Heart right ventricle (tissue), 16 donors: ENCODE data around the gene CHD6. TPM values are rescaled to one million over a fixed set of nuclear protein-coding genes. Genes with fewer than 3 reads are reported as not detected.

Experiments used
- ATAC-seq, 8 donors: fragments of 200-7000 bp; cut with Tn5 transposase; one replicate each; pipeline ENCODE4 v1.9.1; 2020; ENCODE audit warnings: mild to moderate bottlenecking in 8 of 8, moderate library complexity in 8 of 8, moderate number of reproducible peaks in 1 of 8
- DNase-seq, 2 donors: peaks; one replicate each; pipeline ENCODE4 v3.0.0-alpha.2; 2020
- H3K27ac ChIP-seq, 10 donors: fragments of 200-600 bp; sonication (generic) in 2 of 10; one replicate each; pipeline versions ENCODE4 v1.5.0 to v1.8.0; 2020 to 2022; ENCODE audit warnings: mild to moderate bottlenecking in 3 of 10
- H3K27me3 ChIP-seq, 7 donors: fragments of 200-600 bp; one replicate each; pipeline ENCODE4 v1.8.0; 2021 to 2022; ENCODE audit warnings: mild to moderate bottlenecking in 2 of 7
- H3K36me3 ChIP-seq, 9 donors: fragments of 200-600 bp; sonication (generic) in 1 of 9; one replicate each; pipeline versions ENCODE4 v1.5.0 to v1.8.0; 2020 to 2022; ENCODE audit warnings: mild to moderate bottlenecking in 2 of 9
- H3K4me1 ChIP-seq, 9 donors: fragments of 200-600 bp; sonication (generic) in 1 of 9; one replicate each; pipeline versions ENCODE4 v1.5.0 to v1.8.0; 2020 to 2022; ENCODE audit warnings: mild to moderate bottlenecking in 4 of 9
- H3K4me3 ChIP-seq, 10 donors: fragments of 200-600 bp; sonication (generic) in 2 of 10; one replicate each; pipeline versions ENCODE4 v1.5.0 to v1.8.0; 2020 to 2022; ENCODE audit warnings: mild to moderate bottlenecking in 7 of 10, moderate library complexity in 2 of 10
- H3K9me3 ChIP-seq, 11 donors: fragments of 200-600 bp in 10 of 11; sonication (generic) in 2 of 11; one replicate each; pipeline versions ENCODE4 v1.5.0 to v1.8.0; 2013 to 2022; ENCODE audit warnings: mild to moderate bottlenecking in 2 of 11, control low read depth in 1 of 11, moderate library complexity in 1 of 11
- WGBS, 2 donors: extraction: QIAGEN DNeasy Blood & Tissue Kit; methylation state at CpG; one replicate each; pipeline ENCODE4 v1.1.7; 2013; ENCODE audit warnings: inconsistent platforms in 1 of 2; 5-methylcytosine and 5-hydroxymethylcytosine counted together
- intact Hi-C, 10 donors: fragments of 100-400 bp; cut with DNase I; formaldehyde crosslinking; loops; one replicate each; pipeline versions ENCODE4 v1.11.1 to v1.14.2; 2022
- polyA plus RNA-seq, 2 donors: library from polyadenylated mRNA; stranded (reverse); fragments of 200-250 nt; gene quantifications; one replicate each; pipeline ENCODE4 v1.2.3, GENCODE V29; 2013
- total RNA-seq, 10 donors: library from RNA; stranded (reverse); fragmentation: NEBNext Ultra II Directional in 3 of 10; extraction: Animal tissue kit (Norgen Biotek cat#: 25700) in 3 of 10; gene quantifications; one replicate each; pipeline versions ENCODE4 v1.2.1 to v1.2.4, GENCODE V29; 2021 to 2023
- TF ChIP-seq, protein P1 (sequence below), 9 donors: fragments of 200-600 bp; sonication (generic) in 2 of 9; IDR thresholded peaks; one replicate each; pipeline versions ENCODE4 v1.5.0 to v1.8.0; 2021 to 2022; ENCODE audit warnings: antibody characterized with exemption in 9 of 9, mild to moderate bottlenecking in 5 of 9, moderate library complexity in 1 of 9
- donor health status: Arrhythmogenic right ventricular cardiomyopathy.
- donor health status: ischemic (EF 13 %, LVEDD 7.1; RV severe dilation, severe dysfunction).
- donor health status: healthy with polysubstance abuse.
- donor health status: DM: no; HTN: yes; CAD: no.
- donor health status: DM: no; HTN: no; CAD: no.
- donor health status: ischemic (EF 25% LVEDD 6.9; RV normal size, moderate dysfunction).
- donor health status: ischemic (EF 25% LVEDD 5.7; RV mildly dilated, moderate dysfunction).
- donor health status: healthy.
- donor health status: DM: yes; HTN: yes; CAD: no.
- donor health status: Ischemic cardiomyopathy.
- donor health status: ischemic (EF 35%, LVEDD 5.7; RV mildly dilated, moderate dysfunction).
- donor health status: nonischemic (EF 11% LVEDD 7.7; RV severe dilation, severe dysfunction).
- donor health status: DM: yes; HTN: yes; CAD: no.
- donor health status: PGD.
- donor health status: ischemic (EF 29% LVEDD 5.4; RV normal size, mild dysfunction).
- donor health status: nonischemic (EF 23%, LVEDD 6.1; RV moderate dilation, normal function).

CHD6 gene
- total and polyA plus RNA-seq, 12 donors, result 3.0 to 52.9 (median 39.5) TPM

DNA sequence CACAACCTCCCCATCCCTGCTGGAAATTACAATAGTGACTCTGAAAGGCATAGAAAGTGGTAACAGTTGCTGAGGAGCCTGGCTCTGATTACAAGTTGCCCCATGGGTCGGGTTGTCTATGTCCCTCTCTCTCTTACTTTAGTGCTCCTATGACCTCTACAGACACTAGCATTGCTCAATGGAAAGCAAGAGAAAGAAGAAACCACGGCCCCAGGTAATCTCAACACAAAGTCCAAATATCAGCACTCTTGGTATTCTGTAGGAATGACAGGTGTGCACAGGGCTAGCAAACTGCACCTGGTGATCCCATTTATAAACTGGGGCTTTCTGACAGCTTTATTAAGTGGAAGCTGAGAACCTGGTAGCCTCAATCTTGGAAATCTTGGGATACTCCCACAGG is 171.2 kb downstream of the CHD6 start:
- peaks cover 0 to 99% (median 52%) of the 10 kb centered on the region in 9 donors for H3K36me3 ChIP-seq
- no peaks in the 10 kb centered on the region for H3K9me3 ChIP-seq
- no peak for DNase-seq
- 94 to 98% methylated on average over 2 of the region's 2 CpGs for WGBS, 2 donors
- no peak for ATAC-seq
- H3K27ac ChIP-seq, result no peak overlapping the region
- H3K27me3 ChIP-seq, result no peaks in the 10 kb centered on the region
- no peaks in the 10 kb centered on the region for H3K4me1 ChIP-seq
- intact Hi-C loops, result no loop called here
- H3K4me3 ChIP-seq, result no peak overlapping the region
- TF ChIP-seq, protein P1, sequence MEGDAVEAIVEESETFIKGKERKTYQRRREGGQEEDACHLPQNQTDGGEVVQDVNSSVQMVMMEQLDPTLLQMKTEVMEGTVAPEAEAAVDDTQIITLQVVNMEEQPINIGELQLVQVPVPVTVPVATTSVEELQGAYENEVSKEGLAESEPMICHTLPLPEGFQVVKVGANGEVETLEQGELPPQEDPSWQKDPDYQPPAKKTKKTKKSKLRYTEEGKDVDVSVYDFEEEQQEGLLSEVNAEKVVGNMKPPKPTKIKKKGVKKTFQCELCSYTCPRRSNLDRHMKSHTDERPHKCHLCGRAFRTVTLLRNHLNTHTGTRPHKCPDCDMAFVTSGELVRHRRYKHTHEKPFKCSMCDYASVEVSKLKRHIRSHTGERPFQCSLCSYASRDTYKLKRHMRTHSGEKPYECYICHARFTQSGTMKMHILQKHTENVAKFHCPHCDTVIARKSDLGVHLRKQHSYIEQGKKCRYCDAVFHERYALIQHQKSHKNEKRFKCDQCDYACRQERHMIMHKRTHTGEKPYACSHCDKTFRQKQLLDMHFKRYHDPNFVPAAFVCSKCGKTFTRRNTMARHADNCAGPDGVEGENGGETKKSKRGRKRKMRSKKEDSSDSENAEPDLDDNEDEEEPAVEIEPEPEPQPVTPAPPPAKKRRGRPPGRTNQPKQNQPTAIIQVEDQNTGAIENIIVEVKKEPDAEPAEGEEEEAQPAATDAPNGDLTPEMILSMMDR (IDR thresholded peaks at IDR 0.05), result no peak

DNA sequence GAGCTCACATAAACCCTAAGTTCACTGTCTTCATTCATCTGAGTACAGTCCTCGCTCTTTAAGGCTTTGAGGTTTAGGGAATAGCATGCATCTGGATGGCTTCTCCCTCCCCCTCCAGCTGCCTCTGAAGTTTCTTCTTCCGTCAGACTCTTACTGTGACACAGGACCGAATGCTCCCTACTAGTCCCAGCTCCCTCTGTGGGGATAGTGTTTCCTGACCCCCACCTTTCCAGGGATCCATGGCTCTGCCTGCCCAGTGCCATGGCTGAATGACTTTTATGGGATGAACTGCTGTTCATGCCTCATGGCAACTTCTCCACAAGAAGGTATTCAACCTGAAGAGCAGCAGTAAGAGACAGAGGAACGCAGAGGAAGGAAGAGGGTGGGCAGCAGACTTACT is 171.7 kb downstream of the CHD6 start:
- peaks cover 0 to 99% (median 47%) of the 10 kb centered on the region in 9 donors for H3K36me3 ChIP-seq
- H3K4me1 ChIP-seq, result no peaks in the 10 kb centered on the region
- WGBS, 2 donors, result 93 to 96% methylated on average over 4 of the region's 4 CpGs
- no peak overlapping the region for H3K27ac ChIP-seq
- no peaks in the 10 kb centered on the region for H3K27me3 ChIP-seq
- TF ChIP-seq, protein P1 (IDR thresholded peaks at IDR 0.05), result no peak
- no peaks in the 10 kb centered on the region for H3K9me3 ChIP-seq
- H3K4me3 ChIP-seq, result no peak overlapping the region
- intact Hi-C loops, result no loop called here
- ATAC-seq, result no peak
- DNase-seq, result no peak

DNA sequence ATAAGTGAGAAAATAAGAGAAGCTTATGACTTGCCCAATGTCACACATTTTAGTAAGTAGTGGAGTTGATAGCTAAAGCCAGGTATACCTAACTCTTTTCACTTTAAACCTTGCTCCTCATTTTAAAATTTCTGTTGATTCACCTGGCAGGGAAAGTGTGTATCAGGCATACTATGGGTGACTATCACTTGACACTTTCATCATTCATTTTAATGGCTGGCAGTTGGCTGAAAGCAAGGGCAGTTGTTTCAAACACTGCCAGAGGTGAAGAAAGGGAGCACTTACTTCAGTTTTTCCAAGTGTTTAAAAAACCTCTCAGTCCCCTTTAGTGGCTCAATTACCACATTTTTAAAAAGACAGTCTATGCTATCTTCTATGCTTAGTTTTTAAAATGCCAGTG is 173.4 kb downstream of the CHD6 start:
- no peak for ATAC-seq
- no peaks in the 10 kb centered on the region for H3K4me1 ChIP-seq
- no peaks in the 10 kb centered on the region for H3K27me3 ChIP-seq
- H3K36me3 ChIP-seq, result peaks cover 0 to 99% (median 47%) of the 10 kb centered on the region in 9 donors
- H3K9me3 ChIP-seq, result no peaks in the 10 kb centered on the region
- TF ChIP-seq, protein P1 (IDR thresholded peaks at IDR 0.05), result no peak
- intact Hi-C loops, result no loop called here
- DNase-seq, result no peak
- H3K27ac ChIP-seq, result no peak overlapping the region
- H3K4me3 ChIP-seq, result no peak overlapping the region

DNA sequence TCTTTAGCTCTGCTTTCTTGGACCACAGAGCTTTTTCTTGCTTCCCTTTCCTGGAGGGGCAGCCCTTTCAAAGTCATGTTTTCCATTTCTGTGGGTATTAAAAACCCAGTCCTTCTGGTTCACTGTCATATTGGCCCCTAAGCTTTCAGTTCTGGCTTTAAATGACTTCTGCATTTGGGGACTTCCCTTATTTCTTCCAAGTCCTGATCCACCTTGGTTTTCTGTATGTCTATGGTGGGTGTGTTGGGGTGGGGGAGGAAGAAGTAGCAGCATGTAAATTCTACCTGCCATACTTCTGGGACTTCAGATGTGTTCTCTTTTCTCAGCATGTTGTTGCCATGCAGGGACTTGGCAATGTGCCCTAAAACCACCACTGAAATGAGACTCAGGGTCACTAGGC is 174.5 kb downstream of the CHD6 start:
- H3K27me3 ChIP-seq, result no peaks in the 10 kb centered on the region
- TF ChIP-seq, protein P1 (IDR thresholded peaks at IDR 0.05), result no peak
- DNase-seq (no peak), ATAC-seq (no peak)
- intact Hi-C loops, result no loop called here
- no peak overlapping the region for H3K4me3 ChIP-seq
- no peaks in the 10 kb centered on the region for H3K9me3 ChIP-seq
- no peak overlapping the region for H3K27ac ChIP-seq
- peaks cover 0 to 99% (median 57%) of the 10 kb centered on the region in 9 donors for H3K36me3 ChIP-seq
- no peaks in the 10 kb centered on the region for H3K4me1 ChIP-seq

DNA sequence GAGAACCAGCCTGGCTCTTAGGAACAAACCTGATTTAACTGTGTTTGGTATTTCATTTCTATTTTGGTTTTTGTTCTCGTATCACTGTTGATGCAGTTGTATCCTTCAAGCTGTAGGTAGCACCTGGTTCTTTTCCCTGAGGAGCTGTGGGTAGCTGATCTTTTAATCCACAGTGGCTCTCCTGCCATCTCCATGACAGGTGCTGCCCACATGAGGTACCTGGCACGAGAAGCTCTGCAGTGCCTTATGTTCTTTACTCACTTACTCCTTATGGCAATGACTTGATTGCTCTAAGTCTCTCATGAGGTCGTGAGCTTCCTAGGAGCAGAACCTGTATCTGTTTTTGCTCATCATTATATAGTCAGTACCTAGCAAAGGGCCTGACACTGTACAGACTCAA is 177.3 kb downstream of the CHD6 start:
- 85 to 91% methylated on average over 3 of the region's 3 CpGs for WGBS, 2 donors
- DNase-seq (no peak), ATAC-seq (no peak)
- TF ChIP-seq, protein P1 (IDR thresholded peaks at IDR 0.05), result no peak
- Histone ChIP-seq H3K27me3 (no peaks in the 10 kb centered on the region), H3K9me3 (no peaks in the 10 kb centered on the region), H3K4me1 (peaks cover 0 to 18% (median 0%) of the 10 kb centered on the region in 9 donors), H3K4me3 (no peak overlapping the region), H3K27ac (no peak overlapping the region), H3K36me3 (peaks cover 0 to 100% (median 56%) of the 10 kb centered on the region in 9 donors)
- intact Hi-C loops, result no loop called here
